Parathyroid adenoma (tissue), 2 donors: Measurements from ENCODE around the gene CEACAM16.

Source experiments
- H2AFZ ChIP-seq: fragments of 300-600 bp; sonication (generic); one replicate; pipeline ENCODE4 v1.7.0; 2017; ENCODE audit warnings: antibody characterized with exemption, mild to moderate bottlenecking
- H3K27ac ChIP-seq: fragments of 300-600 bp; sonication (generic); one replicate; pipeline ENCODE4 v1.7.0; 2017
- H3K27me3 ChIP-seq: fragments of 300-600 bp; sonication (generic); one replicate; pipeline ENCODE4 v1.7.0; 2017; ENCODE audit warnings: low read length; ENCODE audit not compliant: control insufficient read depth, insufficient read depth
- H3K36me3 ChIP-seq: fragments of 300-600 bp; sonication (generic); one replicate; pipeline ENCODE4 v1.7.0; 2017; ENCODE audit warnings: low read length; ENCODE audit not compliant: control insufficient read depth, insufficient read depth
- H3K4me1 ChIP-seq: fragments of 300-600 bp; sonication (generic); one replicate; pipeline ENCODE4 v1.7.0; 2017; ENCODE audit warnings: control low read depth
- H3K4me2 ChIP-seq: fragments of 300-600 bp; sonication (generic); one replicate; pipeline ENCODE4 v1.7.0; 2017; ENCODE audit warnings: low read length
- H3K4me3 ChIP-seq: fragments of 300-600 bp; sonication (generic); one replicate; pipeline ENCODE4 v1.7.0; 2017; ENCODE audit warnings: low read depth, low read length
- H3K79me2 ChIP-seq: fragments of 300-600 bp; sonication (generic); one replicate; pipeline ENCODE4 v1.7.0; 2017; ENCODE audit warnings: control low read depth
- H3K9ac ChIP-seq: fragments of 300-600 bp; sonication (generic); one replicate; pipeline ENCODE4 v1.7.0; 2017; ENCODE audit warnings: mild to moderate bottlenecking
- H3K9me3 ChIP-seq: fragments of 300-600 bp; sonication (generic); one replicate; pipeline ENCODE4 v1.7.0; 2017; ENCODE audit warnings: low read length; ENCODE audit not compliant: control insufficient read depth
- TF ChIP-seq, protein P1 (sequence below): fragments of 300-600 bp; sonication (generic); IDR thresholded peaks from one replicate; pipeline ENCODE4 v1.7.0; 2017; ENCODE audit warnings: antibody characterized with exemption, mild to moderate bottlenecking
- donor health status: primary hyperparathyroidism.

The CEACAM16 gene

DNA sequence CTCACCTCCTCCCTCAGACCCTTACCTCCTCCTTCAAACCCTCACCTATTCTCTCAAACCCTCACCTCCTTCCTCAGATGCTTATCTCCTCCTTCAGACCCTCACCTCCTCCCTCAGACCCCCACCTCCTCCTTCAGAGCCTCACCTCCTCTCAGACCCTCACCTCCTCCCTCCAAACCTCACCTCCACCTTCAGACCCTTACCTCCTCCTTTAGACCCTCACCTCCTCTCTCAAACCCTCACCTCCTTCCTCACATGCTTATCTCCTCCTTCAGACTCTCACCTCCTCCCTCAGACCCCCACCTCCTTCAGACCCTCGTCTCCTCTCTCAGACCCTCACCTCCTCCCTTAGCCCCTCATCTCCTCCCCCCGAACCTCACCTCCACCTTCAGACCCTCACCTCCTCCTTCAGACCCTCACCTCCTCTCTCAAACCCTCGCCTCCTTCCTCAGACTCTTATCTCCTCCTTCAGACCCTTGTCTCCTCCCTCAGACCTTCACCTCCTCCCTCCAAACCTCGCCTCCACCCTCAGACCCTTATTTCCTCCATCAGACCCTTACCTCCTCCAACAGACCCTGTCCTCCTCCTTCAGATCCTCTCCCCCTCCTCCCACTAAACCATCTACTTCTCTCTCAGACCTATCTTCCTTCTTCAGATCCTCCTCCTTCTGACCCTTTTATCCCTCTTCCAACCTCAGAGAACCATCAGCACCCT lies 47.1 kb downstream of the CEACAM16 start:
- Histone ChIP-seq H3K4me1 (peaks cover 40% of the 10 kb centered on the region), H3K9ac (no peak overlapping the region), H2AFZ (no peak overlapping the region), H3K36me3 (no peaks in the 10 kb centered on the region), H3K4me3 (no peak overlapping the region), H3K9me3 (no peaks in the 10 kb centered on the region), H3K4me2 (no peak overlapping the region), H3K79me2 (peaks cover 5% of the 10 kb centered on the region), H3K27me3 (no peaks in the 10 kb centered on the region), H3K27ac (peak overlapping the region; percentile 85)
- TF ChIP-seq, protein P1, sequence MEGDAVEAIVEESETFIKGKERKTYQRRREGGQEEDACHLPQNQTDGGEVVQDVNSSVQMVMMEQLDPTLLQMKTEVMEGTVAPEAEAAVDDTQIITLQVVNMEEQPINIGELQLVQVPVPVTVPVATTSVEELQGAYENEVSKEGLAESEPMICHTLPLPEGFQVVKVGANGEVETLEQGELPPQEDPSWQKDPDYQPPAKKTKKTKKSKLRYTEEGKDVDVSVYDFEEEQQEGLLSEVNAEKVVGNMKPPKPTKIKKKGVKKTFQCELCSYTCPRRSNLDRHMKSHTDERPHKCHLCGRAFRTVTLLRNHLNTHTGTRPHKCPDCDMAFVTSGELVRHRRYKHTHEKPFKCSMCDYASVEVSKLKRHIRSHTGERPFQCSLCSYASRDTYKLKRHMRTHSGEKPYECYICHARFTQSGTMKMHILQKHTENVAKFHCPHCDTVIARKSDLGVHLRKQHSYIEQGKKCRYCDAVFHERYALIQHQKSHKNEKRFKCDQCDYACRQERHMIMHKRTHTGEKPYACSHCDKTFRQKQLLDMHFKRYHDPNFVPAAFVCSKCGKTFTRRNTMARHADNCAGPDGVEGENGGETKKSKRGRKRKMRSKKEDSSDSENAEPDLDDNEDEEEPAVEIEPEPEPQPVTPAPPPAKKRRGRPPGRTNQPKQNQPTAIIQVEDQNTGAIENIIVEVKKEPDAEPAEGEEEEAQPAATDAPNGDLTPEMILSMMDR: no peak

DNA sequence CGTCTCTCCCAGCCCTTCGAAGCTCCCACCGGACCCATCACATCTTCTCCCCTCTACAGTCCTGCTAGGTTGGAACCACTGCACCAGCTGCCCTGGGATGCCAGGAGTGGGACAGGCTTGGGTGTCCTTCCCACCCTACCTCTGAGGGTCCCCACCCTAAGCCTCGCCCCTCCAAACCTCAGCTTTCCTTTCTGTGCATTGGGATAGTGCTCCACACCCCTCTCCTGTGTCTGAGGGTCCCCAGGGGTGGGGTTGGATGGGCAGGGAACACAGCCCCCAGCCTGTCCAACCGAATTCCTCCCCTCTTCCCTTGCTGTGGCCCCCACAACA lies 47.6 kb downstream of the CEACAM16 start:
- H2AFZ ChIP-seq: no peak overlapping the region
- H3K79me2 ChIP-seq: peaks cover 5% of the 10 kb centered on the region
- H3K4me2 ChIP-seq: no peak overlapping the region
- peaks cover 35% of the 10 kb centered on the region for H3K4me1 ChIP-seq
- no peaks in the 10 kb centered on the region for H3K9me3 ChIP-seq
- no peaks in the 10 kb centered on the region for H3K36me3 ChIP-seq
- H3K27me3 ChIP-seq: no peaks in the 10 kb centered on the region
- TF ChIP-seq, protein P1: no peak
- H3K4me3 ChIP-seq: no peak overlapping the region
- H3K9ac ChIP-seq: no peak overlapping the region
- peak overlapping the region; percentile 85 for H3K27ac ChIP-seq

DNA sequence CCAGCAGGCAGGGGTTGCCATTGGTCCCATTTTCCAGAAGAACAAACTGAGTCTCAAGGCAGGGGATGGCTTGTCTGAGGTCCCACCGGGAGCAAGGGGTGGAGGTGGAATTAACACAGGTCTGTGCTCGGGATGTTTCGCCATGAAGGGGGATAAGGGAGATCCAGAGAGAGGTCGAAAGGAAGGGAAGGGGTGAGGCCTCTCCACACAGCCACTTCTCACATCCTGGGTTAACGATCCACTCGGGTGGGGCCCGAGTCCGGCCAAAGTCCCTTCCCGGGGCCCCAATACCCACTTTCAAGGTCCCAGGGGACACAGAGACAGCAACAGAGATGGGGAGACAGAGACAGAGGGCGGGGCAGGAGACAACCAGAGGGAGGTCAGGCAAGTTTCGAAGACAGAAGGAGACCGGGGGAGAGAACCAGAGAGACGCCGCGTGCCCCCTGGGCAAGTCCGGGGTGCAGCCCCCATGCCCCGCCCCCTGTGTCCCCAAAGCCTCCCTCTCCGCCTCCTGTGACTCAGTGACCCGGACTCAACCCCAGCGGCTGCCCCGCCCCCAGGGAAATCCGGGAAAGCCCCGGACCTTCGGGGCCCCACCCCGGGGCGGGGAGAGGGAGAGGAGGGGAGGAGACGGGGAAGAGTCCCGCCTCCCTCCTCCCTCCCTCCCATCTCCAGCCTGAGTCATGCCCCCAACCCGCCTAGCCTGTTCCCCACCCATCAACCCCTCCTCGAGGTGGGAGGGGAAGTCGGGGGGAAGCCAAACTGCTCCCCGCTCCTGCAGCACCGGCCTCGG lies 48.2 kb downstream of the CEACAM16 start:
- Histone ChIP-seq H3K27me3 (no peaks in the 10 kb centered on the region), H3K79me2 (peaks cover 5% of the 10 kb centered on the region), H2AFZ (peak overlapping the region; percentile 91), H3K4me1 (peaks cover 34% of the 10 kb centered on the region), H3K9me3 (no peaks in the 10 kb centered on the region), H3K36me3 (no peaks in the 10 kb centered on the region), H3K4me3 (peak overlapping the region; percentile 62), H3K4me2 (peak overlapping the region; percentile 72), H3K9ac (no peak overlapping the region), H3K27ac (peak overlapping the region; percentile 85)
- TF ChIP-seq, protein P1: no peak

DNA sequence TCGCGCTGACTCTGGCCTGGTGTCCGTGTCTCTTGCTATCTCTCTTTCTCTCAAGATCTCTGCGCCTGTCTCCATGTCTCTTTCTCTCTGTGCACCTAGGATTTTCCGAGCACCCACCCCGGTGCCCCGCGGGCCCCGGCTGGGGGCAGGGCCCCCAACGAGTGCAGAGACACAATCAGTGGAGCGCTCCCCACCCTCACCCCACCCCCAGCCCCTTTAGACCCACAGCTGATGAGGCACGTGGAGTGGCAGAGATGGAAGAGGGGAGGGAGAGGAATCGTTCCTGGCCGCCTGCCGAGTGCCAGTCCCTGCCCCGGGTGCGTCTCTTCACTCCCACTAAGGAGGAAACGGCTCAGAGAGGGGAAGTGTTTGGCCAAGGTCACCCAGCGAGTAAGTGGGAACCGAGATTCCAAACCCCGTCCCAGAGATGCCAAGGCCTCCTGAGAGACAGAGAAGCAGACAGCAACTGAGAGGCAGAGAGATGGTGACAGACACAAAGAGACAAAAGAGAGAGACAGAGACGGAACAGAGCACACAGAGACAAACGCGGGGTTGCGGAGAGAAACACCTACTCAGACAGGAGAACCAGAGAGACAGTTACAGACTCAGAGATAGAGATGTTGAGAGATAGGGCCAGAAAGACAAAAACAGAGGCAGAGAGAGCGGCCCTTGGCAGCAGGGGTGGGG lies 48.9 kb downstream of the CEACAM16 start:
- peaks cover 7% of the 10 kb centered on the region for H3K79me2 ChIP-seq
- H3K9me3 ChIP-seq: no peaks in the 10 kb centered on the region
- H3K4me2 ChIP-seq: peak overlapping the region; percentile 72
- peak overlapping the region; percentile 62 for H3K4me3 ChIP-seq
- H3K4me1 ChIP-seq: peaks cover 31% of the 10 kb centered on the region
- TF ChIP-seq, protein P1: no peak
- peak overlapping the region; percentile 85 for H3K27ac ChIP-seq
- peak overlapping the region; percentile 91 for H2AFZ ChIP-seq
- no peaks in the 10 kb centered on the region for H3K36me3 ChIP-seq
- H3K27me3 ChIP-seq: no peaks in the 10 kb centered on the region
- H3K9ac ChIP-seq: no peak overlapping the region
